ENCODE data around the gene CFAP20DC.
"Not testable (repeated sequence)": the region's sequence is repeated elsewhere in the genome, so short reads cannot be mapped to it uniquely, and the experiment has no call there.

Gene CFAP20DC

DNA sequence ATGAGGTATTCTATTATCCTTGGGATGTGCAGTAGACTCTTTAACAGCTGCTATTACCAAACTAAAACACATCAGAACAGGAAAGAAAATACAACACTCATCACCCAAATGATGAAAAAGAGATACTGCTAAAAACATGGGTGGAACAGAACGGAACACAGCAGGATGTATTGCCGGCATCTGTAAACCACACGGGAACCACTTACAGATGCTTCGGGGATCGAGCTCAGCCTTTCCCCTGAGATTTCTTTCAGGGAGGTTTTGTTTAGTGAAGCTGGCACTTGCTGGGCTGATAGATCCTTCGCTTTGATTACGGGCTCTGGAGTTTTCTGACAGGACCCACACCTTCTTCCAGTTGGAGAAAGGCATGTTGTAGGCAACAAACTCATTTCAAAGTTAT lies 201.0 kb downstream of the CFAP20DC start:
- Histone ChIP-seq H3K4me1 (ENCODE audit: control insufficient read depth, insufficient read depth, low read length) (no peaks in the 10 kb centered on the region), H3K27me3 (ENCODE audit: control insufficient read depth, insufficient read depth, low read length) (no peaks in the 10 kb centered on the region), H3K36me3 (ENCODE audit: control insufficient read depth, insufficient read depth, low read length) (no peaks in the 10 kb centered on the region), H3K4me3 (ENCODE audit: low read length) (no peak overlapping the region), H3K27ac (ENCODE audit: low read length) (no peak overlapping the region), H3K9me3 (ENCODE audit: control insufficient read depth, insufficient read depth, low read length) (no peaks in the 10 kb centered on the region)
- DNase-seq (ENCODE audit: low read depth, low spot score): no peak
- no CpG with 5 or more reads among the region's 7 CpGs for WGBS (ENCODE audit: insufficient coverage, insufficient read length)

DNA sequence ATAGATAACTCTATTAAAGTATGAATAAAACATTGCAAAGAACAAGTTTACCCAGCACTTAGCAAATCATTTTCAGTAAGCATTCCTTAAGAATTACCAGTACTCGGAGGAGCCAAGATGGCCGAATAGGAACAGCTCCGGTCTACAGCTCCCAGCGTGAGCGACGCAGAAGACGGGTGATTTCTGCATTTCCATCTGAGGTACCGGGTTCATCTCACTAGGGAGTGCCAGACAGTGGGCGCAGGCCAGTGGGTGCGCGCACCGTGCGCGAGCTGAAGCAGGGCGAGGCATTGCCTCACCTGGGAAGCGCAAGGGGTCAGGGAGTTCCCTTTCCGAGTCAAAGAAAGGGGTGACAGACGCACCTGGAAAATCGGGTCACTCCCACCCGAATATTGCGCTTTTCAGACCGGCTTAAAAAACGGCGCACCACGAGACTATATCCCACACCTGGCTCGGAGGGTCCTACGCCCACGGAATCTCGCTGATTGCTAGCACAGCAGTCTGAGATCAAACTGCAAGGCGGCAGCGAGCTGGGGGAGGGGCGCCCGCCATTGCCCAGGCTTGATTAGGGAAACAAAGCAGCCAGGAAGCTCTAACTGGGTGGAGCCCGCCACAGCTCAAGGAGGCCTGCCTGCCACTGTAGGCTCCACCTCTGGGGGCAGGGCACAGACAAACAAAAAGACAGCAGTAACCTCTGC lies 207.6 kb downstream of the CFAP20DC start:
- no CpG with 5 or more reads among the region's 34 CpGs for WGBS (ENCODE audit: insufficient coverage, insufficient read length)
- not testable (repeated sequence) for DNase-seq (ENCODE audit: low read depth, low spot score); H3K4me3 ChIP-seq (ENCODE audit: low read length); H3K27ac ChIP-seq (ENCODE audit: low read length); H3K27me3 ChIP-seq (ENCODE audit: control insufficient read depth, insufficient read depth, low read length); H3K36me3 ChIP-seq (ENCODE audit: control insufficient read depth, insufficient read depth, low read length); H3K9me3 ChIP-seq (ENCODE audit: control insufficient read depth, insufficient read depth, low read length); H3K4me1 ChIP-seq (ENCODE audit: control insufficient read depth, insufficient read depth, low read length)

DNA sequence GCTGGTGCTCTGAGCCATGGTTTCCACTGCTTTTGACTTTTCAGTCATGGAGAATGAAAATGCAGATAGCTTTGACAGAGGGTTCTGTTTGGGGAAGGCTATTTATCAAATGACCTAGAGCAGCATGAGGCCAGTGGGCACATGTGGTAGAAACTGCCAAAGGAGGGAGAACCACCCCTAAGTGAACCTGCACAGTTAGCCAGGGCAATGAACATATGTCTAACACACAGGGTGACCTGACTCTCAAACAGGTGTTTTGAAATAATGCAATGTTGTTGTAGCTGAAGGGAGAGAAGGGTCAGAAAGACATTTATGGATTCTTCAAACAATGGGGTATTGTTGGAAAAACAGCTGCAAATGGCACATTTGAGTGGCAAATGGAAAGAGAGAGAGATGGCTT lies 208.9 kb downstream of the CFAP20DC start:
- Histone ChIP-seq H3K9me3 (ENCODE audit: control insufficient read depth, insufficient read depth, low read length) (no peaks in the 10 kb centered on the region), H3K4me1 (ENCODE audit: control insufficient read depth, insufficient read depth, low read length) (no peaks in the 10 kb centered on the region), H3K4me3 (ENCODE audit: low read length) (no peak overlapping the region), H3K36me3 (ENCODE audit: control insufficient read depth, insufficient read depth, low read length) (no peaks in the 10 kb centered on the region), H3K27ac (ENCODE audit: low read length) (no peak overlapping the region), H3K27me3 (ENCODE audit: control insufficient read depth, insufficient read depth, low read length) (no peaks in the 10 kb centered on the region)
- no peak for DNase-seq (ENCODE audit: low read depth, low spot score)

DNA sequence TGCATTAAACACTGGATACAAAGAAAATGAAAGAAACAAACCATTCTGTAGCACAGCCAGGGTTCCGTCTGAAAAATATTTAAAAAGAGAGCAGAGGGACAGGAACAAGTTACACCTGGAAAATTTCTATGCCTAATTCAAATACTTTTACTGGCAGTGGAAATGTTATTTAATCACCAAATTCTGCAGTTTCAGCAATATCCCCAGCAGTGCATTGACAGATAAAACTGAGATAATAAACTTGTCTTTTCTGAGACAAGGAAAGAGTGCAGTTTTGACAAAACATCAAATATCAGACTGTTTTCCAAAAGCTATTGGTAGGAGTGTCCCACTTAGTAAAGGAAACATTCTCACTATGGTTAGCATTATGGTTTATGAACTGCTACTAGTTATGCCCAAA lies 209.9 kb downstream of the CFAP20DC start:
- no CpG with 5 or more reads among the region's 1 CpG for WGBS (ENCODE audit: insufficient coverage, insufficient read length)
- no peak overlapping the region for H3K27ac ChIP-seq (ENCODE audit: low read length)
- DNase-seq (ENCODE audit: low read depth, low spot score): no peak
- no peaks in the 10 kb centered on the region for H3K4me1 ChIP-seq (ENCODE audit: control insufficient read depth, insufficient read depth, low read length)
- no peaks in the 10 kb centered on the region for H3K9me3 ChIP-seq (ENCODE audit: control insufficient read depth, insufficient read depth, low read length)
- no peak overlapping the region for H3K4me3 ChIP-seq (ENCODE audit: low read length)
- no peaks in the 10 kb centered on the region for H3K36me3 ChIP-seq (ENCODE audit: control insufficient read depth, insufficient read depth, low read length)
- H3K27me3 ChIP-seq (ENCODE audit: control insufficient read depth, insufficient read depth, low read length): no peaks in the 10 kb centered on the region

DNA sequence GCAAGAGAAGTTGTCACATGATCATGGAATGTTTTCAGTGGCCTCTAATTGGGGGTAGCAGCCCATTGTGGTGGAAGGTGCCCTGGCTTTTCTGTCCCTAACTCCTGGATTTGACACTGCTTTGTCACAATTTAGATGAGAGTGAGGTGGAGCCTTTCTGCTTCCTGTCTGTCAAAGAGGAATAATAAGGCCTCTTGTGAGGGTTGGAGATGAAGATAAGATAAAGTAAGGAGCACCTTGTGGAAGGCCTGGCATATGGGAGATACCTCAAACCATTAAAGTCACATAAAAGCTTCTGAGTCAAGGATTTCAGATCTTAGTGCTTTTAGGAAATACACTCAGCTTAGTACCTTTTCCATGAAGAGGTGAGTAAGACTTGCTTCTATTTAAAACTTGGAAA lies 210.6 kb downstream of the CFAP20DC start:
- Histone ChIP-seq H3K9me3 (ENCODE audit: control insufficient read depth, insufficient read depth, low read length) (no peaks in the 10 kb centered on the region), H3K36me3 (ENCODE audit: control insufficient read depth, insufficient read depth, low read length) (no peaks in the 10 kb centered on the region), H3K4me1 (ENCODE audit: control insufficient read depth, insufficient read depth, low read length) (no peaks in the 10 kb centered on the region), H3K4me3 (ENCODE audit: low read length) (no peak overlapping the region), H3K27me3 (ENCODE audit: control insufficient read depth, insufficient read depth, low read length) (no peaks in the 10 kb centered on the region), H3K27ac (ENCODE audit: low read length) (no peak overlapping the region)
- no peak for DNase-seq (ENCODE audit: low read depth, low spot score)

DNA sequence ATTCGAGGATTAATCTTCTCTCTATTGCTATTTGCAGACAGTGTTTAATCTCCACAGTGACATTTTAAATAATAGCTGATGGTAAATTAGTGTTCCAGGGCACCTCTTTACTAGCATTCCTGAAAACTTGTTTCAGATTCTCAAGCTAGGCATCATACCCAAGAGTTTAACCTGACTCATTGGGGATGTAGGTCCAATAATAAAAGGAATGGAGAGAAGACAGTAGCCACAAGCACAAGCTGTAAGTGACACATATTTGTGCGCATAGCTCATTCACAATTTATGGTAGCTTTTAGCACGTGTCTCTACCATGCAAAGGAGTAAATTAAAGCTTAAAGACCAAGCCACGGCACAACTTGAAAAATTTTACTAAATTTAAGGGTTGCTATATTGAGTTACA lies 212.0 kb downstream of the CFAP20DC start:
- H3K36me3 ChIP-seq (ENCODE audit: control insufficient read depth, insufficient read depth, low read length): no peaks in the 10 kb centered on the region
- DNase-seq (ENCODE audit: low read depth, low spot score): no peak
- no peak overlapping the region for H3K4me3 ChIP-seq (ENCODE audit: low read length)
- no peaks in the 10 kb centered on the region for H3K9me3 ChIP-seq (ENCODE audit: control insufficient read depth, insufficient read depth, low read length)
- no peak overlapping the region for H3K27ac ChIP-seq (ENCODE audit: low read length)
- no peaks in the 10 kb centered on the region for H3K4me1 ChIP-seq (ENCODE audit: control insufficient read depth, insufficient read depth, low read length)
- no CpG with 5 or more reads among the region's 4 CpGs for WGBS (ENCODE audit: insufficient coverage, insufficient read length)
- H3K27me3 ChIP-seq (ENCODE audit: control insufficient read depth, insufficient read depth, low read length): no peaks in the 10 kb centered on the region

DNA sequence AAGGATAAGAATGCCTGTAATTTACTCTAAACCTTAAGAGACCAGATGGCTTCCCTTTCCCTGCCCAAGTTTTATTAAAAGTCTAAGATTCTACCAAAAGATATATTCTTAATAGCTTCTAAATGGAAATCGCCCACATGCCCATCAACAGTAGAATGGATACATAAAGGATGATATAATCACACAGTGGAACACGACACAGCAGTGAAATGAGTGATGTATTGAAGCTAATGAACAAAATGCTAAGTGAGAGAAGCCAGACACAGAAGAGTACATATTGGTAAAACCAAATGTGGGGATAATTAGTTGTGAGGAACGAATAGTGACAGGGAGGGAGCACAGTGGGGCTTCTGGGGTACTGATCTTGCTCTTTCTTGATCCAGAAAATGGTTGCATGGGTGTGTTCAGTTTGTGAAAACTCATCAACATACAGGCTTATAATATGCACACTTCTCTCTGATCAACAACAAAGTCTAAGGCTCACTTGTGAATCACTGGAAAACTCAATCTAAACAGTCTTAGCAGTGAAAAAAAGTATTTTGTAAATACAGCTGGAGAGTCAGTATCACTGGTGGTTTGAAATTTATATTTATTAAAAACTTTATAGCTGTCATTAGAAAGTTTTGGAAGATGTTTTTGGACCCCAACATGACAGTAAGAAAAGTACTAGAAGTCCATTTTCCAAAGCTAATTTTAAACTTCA lies 212.5 kb downstream of the CFAP20DC start:
- DNase-seq (ENCODE audit: low read depth, low spot score): no peak
- Histone ChIP-seq H3K27me3 (ENCODE audit: control insufficient read depth, insufficient read depth, low read length) (no peaks in the 10 kb centered on the region), H3K9me3 (ENCODE audit: control insufficient read depth, insufficient read depth, low read length) (no peaks in the 10 kb centered on the region), H3K4me3 (ENCODE audit: low read length) (no peak overlapping the region), H3K36me3 (ENCODE audit: control insufficient read depth, insufficient read depth, low read length) (no peaks in the 10 kb centered on the region), H3K27ac (ENCODE audit: low read length) (no peak overlapping the region), H3K4me1 (ENCODE audit: control insufficient read depth, insufficient read depth, low read length) (no peaks in the 10 kb centered on the region)
- no CpG with 5 or more reads among the region's 3 CpGs for WGBS (ENCODE audit: insufficient coverage, insufficient read length)

DNA sequence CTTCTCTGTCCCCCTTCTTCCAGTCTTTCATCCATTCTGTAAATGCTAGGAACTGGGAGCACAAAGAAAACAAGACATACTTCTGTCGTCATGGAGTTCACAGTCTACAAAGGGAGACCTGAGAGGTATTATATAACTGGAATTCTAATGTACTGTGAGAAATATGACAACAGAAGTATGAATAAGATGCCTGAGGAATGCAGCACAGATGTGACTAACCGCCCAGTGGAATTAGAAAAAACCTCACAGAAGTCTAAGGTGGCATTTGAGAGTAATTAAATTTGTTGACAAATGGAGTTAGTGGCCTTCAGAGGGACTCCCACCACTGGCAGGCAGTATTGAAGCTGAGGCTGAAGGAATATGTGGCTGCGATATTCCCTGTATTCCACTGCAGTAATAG lies 214.7 kb downstream of the CFAP20DC start:
- no peaks in the 10 kb centered on the region for H3K27me3 ChIP-seq (ENCODE audit: control insufficient read depth, insufficient read depth, low read length)
- DNase-seq (ENCODE audit: low read depth, low spot score): no peak
- H3K36me3 ChIP-seq (ENCODE audit: control insufficient read depth, insufficient read depth, low read length): no peaks in the 10 kb centered on the region
- H3K9me3 ChIP-seq (ENCODE audit: control insufficient read depth, insufficient read depth, low read length): no peaks in the 10 kb centered on the region
- no peak overlapping the region for H3K4me3 ChIP-seq (ENCODE audit: low read length)
- no peak overlapping the region for H3K27ac ChIP-seq (ENCODE audit: low read length)
- no CpG with 5 or more reads among the region's 3 CpGs for WGBS (ENCODE audit: insufficient coverage, insufficient read length)
- no peaks in the 10 kb centered on the region for H3K4me1 ChIP-seq (ENCODE audit: control insufficient read depth, insufficient read depth, low read length)

DNA sequence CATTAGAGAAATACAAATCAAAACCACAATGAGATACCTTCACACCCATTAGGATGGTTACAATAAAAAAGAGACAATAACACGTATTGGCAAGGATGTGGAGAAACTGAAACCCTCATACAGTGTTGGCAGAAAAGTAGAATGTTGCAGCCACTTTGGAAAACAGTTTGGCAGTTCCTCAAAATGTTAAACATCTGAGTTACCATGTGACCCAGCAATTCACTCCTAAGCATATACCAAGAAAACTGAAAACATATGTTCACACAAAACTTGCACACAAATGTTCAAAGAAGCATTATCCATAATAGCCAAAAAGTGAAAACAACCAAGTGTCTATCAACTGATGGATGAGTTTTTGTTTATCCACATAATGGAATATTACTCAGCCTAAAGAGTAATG lies 216.3 kb downstream of the CFAP20DC start:
- DNase-seq (ENCODE audit: low read depth, low spot score): no peak
- Histone ChIP-seq H3K4me3 (ENCODE audit: low read length) (no peak overlapping the region), H3K36me3 (ENCODE audit: control insufficient read depth, insufficient read depth, low read length) (no peaks in the 10 kb centered on the region), H3K27ac (ENCODE audit: low read length) (no peak overlapping the region), H3K27me3 (ENCODE audit: control insufficient read depth, insufficient read depth, low read length) (no peaks in the 10 kb centered on the region), H3K4me1 (ENCODE audit: control insufficient read depth, insufficient read depth, low read length) (no peaks in the 10 kb centered on the region), H3K9me3 (ENCODE audit: control insufficient read depth, insufficient read depth, low read length) (no peaks in the 10 kb centered on the region)
- WGBS (ENCODE audit: insufficient coverage, insufficient read length): no CpG with 5 or more reads among the region's 1 CpG

DNA sequence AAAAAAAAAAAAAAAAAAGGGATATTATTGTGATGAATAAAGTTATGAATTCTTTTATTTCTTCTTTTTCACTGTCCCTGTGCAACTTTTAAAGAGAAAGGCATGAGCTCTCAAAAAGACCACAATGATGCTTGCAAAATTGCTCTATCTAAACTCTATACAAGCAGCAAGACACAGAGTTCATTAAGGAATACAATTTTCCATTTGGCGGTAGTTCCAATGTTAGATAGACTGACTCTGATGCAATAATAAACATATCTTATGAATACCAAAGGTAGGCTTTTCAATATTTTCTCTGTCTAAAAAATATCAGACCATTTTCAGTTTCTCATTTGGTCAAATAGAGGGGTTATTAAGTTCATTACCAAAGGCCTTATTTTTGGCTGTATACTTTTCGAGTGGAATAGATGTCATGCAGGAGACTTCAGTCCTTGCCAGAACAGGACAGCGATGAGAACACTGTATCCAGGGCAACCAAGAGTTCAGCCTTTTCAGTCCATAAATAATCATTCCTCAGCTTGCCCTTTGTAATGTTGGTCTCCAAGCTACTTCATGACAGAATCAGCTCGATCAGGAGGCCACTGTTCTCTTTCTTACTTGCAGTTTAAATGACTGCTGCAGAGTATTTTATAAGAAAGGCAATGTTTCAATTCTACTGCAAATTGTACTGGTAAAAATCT lies 220.4 kb downstream of the CFAP20DC start:
- H3K27me3 ChIP-seq (ENCODE audit: control insufficient read depth, insufficient read depth, low read length): no peaks in the 10 kb centered on the region
- H3K4me1 ChIP-seq (ENCODE audit: control insufficient read depth, insufficient read depth, low read length): no peaks in the 10 kb centered on the region
- no peaks in the 10 kb centered on the region for H3K9me3 ChIP-seq (ENCODE audit: control insufficient read depth, insufficient read depth, low read length)
- no peak overlapping the region for H3K4me3 ChIP-seq (ENCODE audit: low read length)
- no CpG with 5 or more reads among the region's 4 CpGs for WGBS (ENCODE audit: insufficient coverage, insufficient read length)
- no peak for DNase-seq (ENCODE audit: low read depth, low spot score)
- H3K36me3 ChIP-seq (ENCODE audit: control insufficient read depth, insufficient read depth, low read length): no peaks in the 10 kb centered on the region
- no peak overlapping the region for H3K27ac ChIP-seq (ENCODE audit: low read length)

DNA sequence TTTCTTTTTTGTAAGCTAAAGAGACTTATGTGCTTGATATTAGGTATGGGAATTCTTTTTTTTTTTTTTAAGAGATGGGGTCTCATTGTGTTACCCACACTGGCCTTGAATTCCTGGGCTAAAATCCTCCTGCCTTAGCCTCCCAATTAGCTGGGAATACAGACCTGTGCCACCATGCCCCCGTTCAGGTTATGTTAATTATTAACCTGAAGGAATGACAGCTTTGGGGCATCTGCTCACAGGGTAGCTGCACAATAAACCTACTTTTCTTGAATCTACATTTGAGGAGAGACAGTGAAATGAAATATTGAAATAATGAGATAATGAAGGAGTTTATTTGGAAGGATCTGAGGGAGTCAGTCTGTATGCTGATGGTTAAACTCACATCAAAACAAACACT lies 225.0 kb downstream of the CFAP20DC start:
- Histone ChIP-seq H3K27me3 (ENCODE audit: control insufficient read depth, insufficient read depth, low read length) (no peaks in the 10 kb centered on the region), H3K4me3 (ENCODE audit: low read length) (no peak overlapping the region), H3K4me1 (ENCODE audit: control insufficient read depth, insufficient read depth, low read length) (no peaks in the 10 kb centered on the region), H3K9me3 (ENCODE audit: control insufficient read depth, insufficient read depth, low read length) (no peaks in the 10 kb centered on the region), H3K27ac (ENCODE audit: low read length) (no peak overlapping the region), H3K36me3 (ENCODE audit: control insufficient read depth, insufficient read depth, low read length) (no peaks in the 10 kb centered on the region)
- no CpG with 5 or more reads among the region's 1 CpG for WGBS (ENCODE audit: insufficient coverage, insufficient read length)
- no peak for DNase-seq (ENCODE audit: low read depth, low spot score)
